Dermis microvascular lymphatic vessel endothelial cell (primary cell): Measurements from ENCODE around the gene EIF2S2. TPM values are rescaled to one million over a fixed set of nuclear protein-coding genes. Genes with fewer than 3 reads are reported as not detected.

Experiments
- DNase-seq, 2 donors: peaks; one replicate each; pipeline versions ENCODE4 v3.0.0 to v3.0.0-alpha.2; 2010; ENCODE audit warnings: low read depth in 2 of 2
- total RNA-seq: library from RNA; depleted of rRNA; stranded (reverse); fragments of >200 nt; gene quantifications from 2 replicates; pipeline ENCODE4 v1.2.1, GENCODE V29; 2014

Gene EIF2S2
- total RNA-seq, 1 donor from 2014 or later: 61.9 TPM

GRCh38 chr20:34065260-34065659 is 46.8 kb downstream of the EIF2S2 start:
- DNase-seq: peak in 1 of 2 donors; percentile 9

GRCh38 chr20:34064286-34064685 is 47.8 kb downstream of the EIF2S2 start:
- DNase-seq: no peak

GRCh38 chr20:34062570-34063482 is 49.2 kb downstream of the EIF2S2 start:
- no peak for DNase-seq

GRCh38 chr20:34061695-34062094 is 50.3 kb downstream of the EIF2S2 start:
- DNase-seq: no peak

- no peak for DNase-seq
These were observed 51.1 kb downstream of the EIF2S2 start for GRCh38 chr20:34060970-34061369.

- peak in 1 of 2 donors; percentile 39 for DNase-seq
These were observed 53.2 kb downstream of the EIF2S2 start for GRCh38 chr20:34058831-34059230.

- peak in 1 of 2 donors; percentile 13 for DNase-seq
These were observed 56.8 kb downstream of the EIF2S2 start for GRCh38 chr20:34055290-34055689.

- peak; percentile 32 to 55 for DNase-seq
These were observed 59.6 kb downstream of the EIF2S2 start for GRCh38 chr20:34052414-34052813.

GRCh38 chr20:34049897-34050695 is 61.9 kb downstream of the EIF2S2 start:
- no peak for DNase-seq

- DNase-seq: no peak
These were observed 62.7 kb downstream of the EIF2S2 start for GRCh38 chr20:34049389-34049788.

- DNase-seq: no peak
These were observed 64.1 kb downstream of the EIF2S2 start for GRCh38 chr20:34047917-34048316.

- DNase-seq: no peak
These were observed 64.9 kb downstream of the EIF2S2 start for GRCh38 chr20:34047010-34047687.

- no peak for DNase-seq
These were observed 65.9 kb downstream of the EIF2S2 start for GRCh38 chr20:34045930-34046725.

- peak in 1 of 2 donors; percentile 23 for DNase-seq
These were observed 66.7 kb downstream of the EIF2S2 start for GRCh38 chr20:34045294-34045693.

- no peak for DNase-seq
These were observed 69.0 kb downstream of the EIF2S2 start for GRCh38 chr20:34043025-34043424.

GRCh38 chr20:34042262-34042661 is 69.8 kb downstream of the EIF2S2 start:
- DNase-seq: no peak

GRCh38 chr20:34041226-34041625 is 70.8 kb downstream of the EIF2S2 start:
- DNase-seq: no peak

GRCh38 chr20:34040300-34040995 is 71.6 kb downstream of the EIF2S2 start:
- DNase-seq: no peak
